Mesendoderm (in vitro differentiated cells): ENCODE data around the gene GALNTL6.

ENCODE experiments used
- DNase-seq: peaks from one replicate; pipeline ENCODE4 v3.0.0; 2013
- H2AK5ac ChIP-seq: 2 replicates; pipeline ENCODE4 v1.6.1; 2013; ENCODE audit warnings: low read length, inconsistent platforms
- H2BK120ac ChIP-seq: 2 replicates; pipeline ENCODE4 v1.6.1; 2013; ENCODE audit warnings: low read depth, mild to moderate bottlenecking, low read length, moderate library complexity, mixed read lengths
- H2BK15ac ChIP-seq: replicated peaks from 2 replicates; pipeline ENCODE4 v1.6.1; 2013; ENCODE audit warnings: low read depth, mild to moderate bottlenecking, moderate library complexity
- H2BK5ac ChIP-seq: 2 replicates; pipeline ENCODE4 v1.6.1; 2013; ENCODE audit warnings: low read length, inconsistent platforms
- H3K18ac ChIP-seq: 2 replicates; pipeline ENCODE4 v1.6.1; 2013; ENCODE audit warnings: mild to moderate bottlenecking, low read length, mixed read lengths
- H3K23ac ChIP-seq: one replicate; pipeline ENCODE4 v1.6.1; 2013; ENCODE audit warnings: low read length
- H3K27ac ChIP-seq: 2 replicates; pipeline ENCODE4 v1.5.1; 2013; ENCODE audit warnings: low read depth, mild to moderate bottlenecking, inconsistent platforms, low read length, moderate library complexity
- H3K27me3 ChIP-seq: 2 replicates; pipeline ENCODE4 v1.6.1; 2013; ENCODE audit warnings: low read length, control low read depth, mild to moderate bottlenecking, inconsistent platforms; ENCODE audit not compliant: insufficient read depth, poor library complexity
- H3K36me3 ChIP-seq: 2 replicates; pipeline ENCODE4 v1.6.1; 2013; ENCODE audit warnings: low read length, inconsistent platforms; ENCODE audit not compliant: control insufficient read depth, insufficient read depth
- H3K4ac ChIP-seq: one replicate; pipeline ENCODE4 v1.6.1; 2013; ENCODE audit warnings: low read depth, mild to moderate bottlenecking, low read length, moderate library complexity
- H3K4me1 ChIP-seq: 2 replicates; pipeline ENCODE4 v1.6.1; 2013; ENCODE audit warnings: low read depth, low read length, inconsistent platforms; ENCODE audit not compliant: control insufficient read depth
- H3K4me2 ChIP-seq: 2 replicates; pipeline ENCODE4 v1.6.1; 2013; ENCODE audit warnings: low read length
- H3K4me3 ChIP-seq: 2 replicates; pipeline ENCODE4 v1.5.1; 2013; ENCODE audit warnings: mild to moderate bottlenecking, low read length
- H3K56ac ChIP-seq: one replicate; pipeline ENCODE4 v1.6.1; 2013; ENCODE audit warnings: low read length
- H3K79me1 ChIP-seq: 2 replicates; pipeline ENCODE4 v1.6.1; 2013; ENCODE audit warnings: low read length, inconsistent platforms
- H3K79me2 ChIP-seq: 2 replicates; pipeline ENCODE4 v1.6.1; 2013; ENCODE audit warnings: mild to moderate bottlenecking, low read length; ENCODE audit not compliant: control insufficient read depth, insufficient read depth
- H3K9ac ChIP-seq: 2 replicates; pipeline ENCODE4 v1.6.1; 2013; ENCODE audit warnings: low read length, inconsistent platforms
- H4K5ac ChIP-seq: one replicate; pipeline ENCODE4 v1.6.1; 2013; ENCODE audit warnings: low read length
- H4K8ac ChIP-seq: one replicate; pipeline ENCODE4 v1.6.1; 2013; ENCODE audit warnings: low read depth, mild to moderate bottlenecking, control low read depth, low read length, moderate library complexity
- WGBS: extraction: QIAGEN DNeasy Blood & Tissue Kit; methylation state at CpG from one replicate; pipeline ENCODE4 v1.1.7; 2013; ENCODE audit warnings: low lambda C conversion rate, missing lambda C conversion rate; ENCODE audit not compliant: insufficient coverage; ENCODE audit errors: extremely low coverage; 5-methylcytosine and 5-hydroxymethylcytosine counted together

Gene GALNTL6

DNA sequence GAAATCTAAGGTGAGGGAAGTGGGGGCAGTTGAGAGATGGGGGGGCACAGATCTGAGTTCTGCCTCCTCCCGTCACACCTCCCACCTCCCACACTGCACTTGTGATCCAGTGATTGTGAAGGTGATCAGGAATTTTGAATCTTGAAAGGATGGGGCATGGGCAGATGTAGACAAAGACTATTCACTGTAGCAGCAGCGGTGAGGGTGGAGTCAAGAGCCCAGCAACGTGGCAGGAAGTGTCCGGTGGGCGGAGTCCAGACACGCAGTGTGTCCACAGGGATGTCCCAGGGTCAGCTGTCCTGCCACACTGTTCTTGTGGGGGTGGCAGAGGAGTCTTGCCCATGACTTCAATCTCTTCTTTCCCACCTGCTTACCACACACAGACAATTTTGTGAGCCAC, 1024.9 kb downstream of the GALNTL6 start:
- H3K79me2 ChIP-seq: no peaks in the 10 kb centered on the region
- no peak overlapping the region for H3K4me3 ChIP-seq

DNA sequence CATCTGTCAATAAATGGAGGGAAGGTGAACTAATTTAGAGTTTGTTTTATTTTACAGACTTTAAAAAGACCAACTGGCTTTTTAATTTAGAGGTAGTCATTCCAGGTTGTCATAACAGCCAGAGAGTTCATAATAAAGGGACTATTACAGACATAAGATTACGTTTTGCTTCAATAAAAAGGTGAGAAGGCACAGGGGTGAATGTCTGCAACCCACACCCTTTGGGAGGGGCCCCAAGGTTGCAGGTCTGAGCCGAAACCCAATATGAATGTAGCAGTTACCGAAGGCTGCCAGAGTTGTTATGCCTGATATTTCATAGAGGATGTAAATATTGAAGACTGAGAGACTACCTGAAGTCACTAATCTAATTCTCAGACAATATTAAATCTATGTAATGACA, 1025.7 kb downstream of the GALNTL6 start:
- no peak overlapping the region for H3K18ac ChIP-seq
- no peaks in the 10 kb centered on the region for H3K36me3 ChIP-seq
- no peak overlapping the region for H3K23ac ChIP-seq
- H2AK5ac ChIP-seq: no peak overlapping the region
- no CpG with 5 or more reads among the region's 3 CpGs for WGBS
- H3K27ac ChIP-seq: no peak overlapping the region
- no peak overlapping the region for H3K9ac ChIP-seq
- H3K79me2 ChIP-seq: no peaks in the 10 kb centered on the region
- DNase-seq: no peak
- H2BK5ac ChIP-seq: no peak overlapping the region
- no peak overlapping the region for H3K56ac ChIP-seq
- no peaks in the 10 kb centered on the region for H3K79me1 ChIP-seq
- H4K5ac ChIP-seq: no peak overlapping the region
- H3K27me3 ChIP-seq: no peaks in the 10 kb centered on the region
- H4K8ac ChIP-seq: no peak overlapping the region
- no peaks in the 10 kb centered on the region for H3K4me1 ChIP-seq
- H3K4ac ChIP-seq: no peak overlapping the region
- H2BK120ac ChIP-seq: no peak overlapping the region
- no peak overlapping the region for H2BK15ac ChIP-seq
- H3K4me3 ChIP-seq: no peak overlapping the region
- no peak overlapping the region for H3K4me2 ChIP-seq

More for the DNA sequence above, 1024.9 kb downstream of the GALNTL6 start:
- Histone ChIP-seq H3K4me1 (no peaks in the 10 kb centered on the region), H2BK120ac (no peak overlapping the region), H2BK5ac (no peak overlapping the region), H2BK15ac (no peak overlapping the region), H3K9ac (no peak overlapping the region), H3K27ac (no peak overlapping the region), H4K5ac (no peak overlapping the region), H4K8ac (no peak overlapping the region), H3K56ac (no peak overlapping the region), H3K4ac (no peak overlapping the region), H2AK5ac (no peak overlapping the region), H3K27me3 (no peaks in the 10 kb centered on the region), H3K18ac (no peak overlapping the region), H3K23ac (no peak overlapping the region), H3K36me3 (no peaks in the 10 kb centered on the region), H3K79me1 (no peaks in the 10 kb centered on the region), H3K4me2 (no peak overlapping the region)
- no CpG with 5 or more reads among the region's 6 CpGs for WGBS
- DNase-seq: no peak

DNA sequence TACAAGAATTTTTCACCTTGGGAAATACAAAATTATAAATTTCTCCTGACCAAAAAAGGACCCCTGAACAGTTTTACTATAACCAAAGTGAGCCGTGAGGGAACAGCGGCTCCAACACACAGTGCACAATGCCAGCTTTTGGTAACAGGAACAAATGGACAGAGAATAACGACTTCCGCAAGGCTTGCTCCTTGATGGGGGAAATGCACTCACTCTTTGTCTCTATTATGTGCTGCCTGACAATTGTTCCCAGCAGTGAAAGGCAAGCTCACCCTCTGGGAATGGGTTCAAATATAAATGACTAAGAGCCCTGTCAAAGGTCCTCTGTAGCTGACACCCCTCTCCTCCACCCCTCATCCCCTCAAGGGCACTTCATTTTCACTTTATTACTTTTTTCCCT, 1029.6 kb downstream of the GALNTL6 start:
- Histone ChIP-seq H3K79me2 (no peaks in the 10 kb centered on the region), H3K36me3 (no peaks in the 10 kb centered on the region), H2BK5ac (no peak overlapping the region), H3K4ac (no peak overlapping the region), H3K4me2 (no peak overlapping the region), H3K27ac (no peak overlapping the region), H4K5ac (no peak overlapping the region), H3K56ac (no peak overlapping the region), H3K4me3 (no peak overlapping the region), H3K4me1 (no peaks in the 10 kb centered on the region), H2BK15ac (no peak overlapping the region), H3K27me3 (no peaks in the 10 kb centered on the region), H4K8ac (no peak overlapping the region), H3K18ac (no peak overlapping the region), H3K9ac (no peak overlapping the region), H3K79me1 (no peaks in the 10 kb centered on the region), H2AK5ac (no peak overlapping the region), H3K23ac (no peak overlapping the region), H2BK120ac (no peak overlapping the region)
- no peak for DNase-seq
- WGBS: no CpG with 5 or more reads among the region's 4 CpGs

DNA sequence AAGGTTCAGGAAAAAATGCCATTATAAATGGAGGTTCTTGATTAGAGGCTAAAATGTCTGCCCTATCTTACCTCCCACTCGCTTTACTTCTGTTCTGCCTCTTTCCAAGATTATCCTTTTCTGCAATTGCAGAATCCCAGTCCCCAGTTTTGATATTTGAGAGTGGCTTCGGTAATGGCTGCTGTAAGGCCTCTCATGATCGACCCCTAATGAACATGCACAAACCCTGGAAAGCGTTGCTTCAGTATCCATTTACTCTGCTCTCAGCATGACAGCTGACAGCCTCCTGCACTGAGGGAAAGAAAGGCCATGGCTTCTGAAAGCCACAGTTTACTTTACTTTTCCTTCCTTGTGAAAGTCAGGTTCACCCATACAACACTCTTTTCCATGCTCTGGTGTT, 1030.0 kb downstream of the GALNTL6 start:
- H3K4me3 ChIP-seq: no peak overlapping the region
- no peaks in the 10 kb centered on the region for H3K4me1 ChIP-seq
- no peak overlapping the region for H4K5ac ChIP-seq
- no peak for DNase-seq
- no peak overlapping the region for H3K27ac ChIP-seq
- H3K27me3 ChIP-seq: no peaks in the 10 kb centered on the region
- H3K4ac ChIP-seq: no peak overlapping the region
- H2BK15ac ChIP-seq: no peak overlapping the region
- WGBS: no CpG with 5 or more reads among the region's 4 CpGs
- H3K18ac ChIP-seq: no peak overlapping the region
- no peak overlapping the region for H2AK5ac ChIP-seq
- H2BK5ac ChIP-seq: no peak overlapping the region
- no peak overlapping the region for H3K56ac ChIP-seq
- no peak overlapping the region for H4K8ac ChIP-seq
- no peak overlapping the region for H2BK120ac ChIP-seq
- no peak overlapping the region for H3K4me2 ChIP-seq
- no peak overlapping the region for H3K23ac ChIP-seq
- H3K79me2 ChIP-seq: no peaks in the 10 kb centered on the region
- H3K79me1 ChIP-seq: no peaks in the 10 kb centered on the region
- no peaks in the 10 kb centered on the region for H3K36me3 ChIP-seq
- no peak overlapping the region for H3K9ac ChIP-seq

DNA sequence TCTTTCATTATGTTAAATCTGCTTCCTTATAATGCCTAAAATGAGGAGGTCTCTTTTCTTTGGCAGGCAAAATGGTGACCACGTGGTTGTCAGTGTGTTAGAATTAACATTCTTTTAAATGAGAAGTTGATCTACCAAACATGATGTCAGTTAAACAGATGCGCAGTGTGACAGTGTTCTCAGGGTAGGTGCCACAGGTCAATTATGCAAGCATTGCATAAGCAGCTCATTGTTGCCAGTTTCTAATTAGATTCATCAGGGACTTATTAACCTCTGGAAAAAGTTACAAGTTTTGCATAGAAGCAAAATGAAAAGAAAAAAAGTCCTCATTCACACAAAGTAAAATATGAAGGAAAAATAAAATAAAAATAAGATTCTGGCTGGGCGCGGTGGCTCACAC, 1031.4 kb downstream of the GALNTL6 start:
- Histone ChIP-seq H2BK5ac (no peak overlapping the region), H4K8ac (no peak overlapping the region), H3K56ac (no peak overlapping the region), H3K4me2 (no peak overlapping the region), H2BK120ac (no peak overlapping the region), H3K27me3 (no peaks in the 10 kb centered on the region), H3K9ac (no peak overlapping the region), H2BK15ac (no peak overlapping the region), H2AK5ac (no peak overlapping the region), H3K4me1 (no peaks in the 10 kb centered on the region), H3K4ac (no peak overlapping the region), H3K18ac (no peak overlapping the region), H4K5ac (no peak overlapping the region), H3K36me3 (no peaks in the 10 kb centered on the region), H3K4me3 (no peak overlapping the region), H3K23ac (no peak overlapping the region), H3K79me2 (no peaks in the 10 kb centered on the region), H3K79me1 (no peaks in the 10 kb centered on the region), H3K27ac (no peak overlapping the region)
- DNase-seq: no peak
- WGBS: no CpG with 5 or more reads among the region's 4 CpGs

DNA sequence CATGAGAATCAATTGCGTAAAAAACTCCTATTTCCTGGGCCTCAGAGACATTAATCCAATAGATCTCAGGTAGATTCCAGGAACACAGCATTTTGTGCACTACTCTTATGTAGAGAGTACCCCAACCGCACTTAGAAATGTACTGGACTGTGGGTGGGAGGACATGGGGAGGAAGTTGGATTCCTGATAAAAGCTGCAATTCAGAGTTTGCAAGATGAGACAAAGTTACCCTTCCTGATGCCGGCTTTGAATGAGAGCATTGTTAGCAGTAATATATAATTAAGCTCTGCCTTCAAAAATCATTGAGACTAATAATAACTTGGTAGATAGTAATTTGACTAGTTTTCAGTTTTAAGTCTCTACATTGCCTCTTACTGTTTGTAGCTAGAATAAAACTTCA, 1032.1 kb downstream of the GALNTL6 start:
- H2BK15ac ChIP-seq: no peak overlapping the region
- no peak overlapping the region for H3K56ac ChIP-seq
- H3K4me2 ChIP-seq: no peak overlapping the region
- no peaks in the 10 kb centered on the region for H3K36me3 ChIP-seq
- H3K27me3 ChIP-seq: no peaks in the 10 kb centered on the region
- H3K23ac ChIP-seq: no peak overlapping the region
- H3K4me1 ChIP-seq: no peaks in the 10 kb centered on the region
- no peak overlapping the region for H4K8ac ChIP-seq
- no peak for DNase-seq
- H3K27ac ChIP-seq: no peak overlapping the region
- H3K4ac ChIP-seq: no peak overlapping the region
- H2BK120ac ChIP-seq: no peak overlapping the region
- H3K18ac ChIP-seq: no peak overlapping the region
- H4K5ac ChIP-seq: no peak overlapping the region
- no peak overlapping the region for H2AK5ac ChIP-seq
- no CpG with 5 or more reads among the region's 3 CpGs for WGBS
- H3K79me1 ChIP-seq: no peaks in the 10 kb centered on the region
- H3K4me3 ChIP-seq: no peak overlapping the region
- H2BK5ac ChIP-seq: no peak overlapping the region
- no peaks in the 10 kb centered on the region for H3K79me2 ChIP-seq
- H3K9ac ChIP-seq: no peak overlapping the region
